ENCODE measurements around the gene MAP1LC3C.
A peak's percentile ranks its signal among the peaks of the same experiment; 100 is the strongest.
"Not testable (repeated sequence)": the region's sequence is repeated elsewhere in the genome, so short reads cannot be mapped to it uniquely, and the experiment has no call there.

The MAP1LC3C gene

GRCh38 chr1:241990040-241990439 lies 8.9 kb downstream of the MAP1LC3C start:
- no peak for DNase-seq

GRCh38 chr1:241988389-241988930 lies 10.4 kb downstream of the MAP1LC3C start:
- DNase-seq: not testable (repeated sequence)

- DNase-seq: peak; percentile 63
These were observed 13.1 kb downstream of the MAP1LC3C start for GRCh38 chr1:241985787-241986186.

GRCh38 chr1:241979926-241980325 lies 19.0 kb downstream of the MAP1LC3C start:
- DNase-seq: no peak

- DNase-seq: no peak
These were observed 19.8 kb downstream of the MAP1LC3C start for GRCh38 chr1:241979071-241979470.

GRCh38 chr1:241976229-241976628 lies 22.7 kb downstream of the MAP1LC3C start:
- no peak for DNase-seq

GRCh38 chr1:241972703-241973369 lies 26.1 kb downstream of the MAP1LC3C start:
- no peak for DNase-seq

- no peak for DNase-seq
These were observed 30.3 kb downstream of the MAP1LC3C start for GRCh38 chr1:241968611-241969010.

GRCh38 chr1:241964550-241965282 lies 34.2 kb downstream of the MAP1LC3C start:
- DNase-seq: peak; percentile 80

GRCh38 chr1:241963722-241964121 lies 35.2 kb downstream of the MAP1LC3C start:
- no peak for DNase-seq

GRCh38 chr1:241962153-241962552 lies 36.7 kb downstream of the MAP1LC3C start:
- no peak for DNase-seq

GRCh38 chr1:241957692-241958494 lies 41.0 kb downstream of the MAP1LC3C start, which contains the start of gene BECN2:
TSS of gene BECN2 (plus strand) at chr1:241957767. CDS start at chr1:241957767, 0 bp downstream.
- no peak for DNase-seq

GRCh38 chr1:241950390-241950789 lies 48.5 kb downstream of the MAP1LC3C start:
- no peak for DNase-seq

GRCh38 chr1:241947354-241947753 lies 51.5 kb downstream of the MAP1LC3C start:
- DNase-seq: no peak
